GM21423 (cell line): Measurements from ENCODE around the gene GNAZ.

Experiments
- ATAC-seq: cut with Tn5 transposase; IDR thresholded peaks from one replicate; pipeline ENCODE4 v1.9.1; 2021; ENCODE audit warnings: mild to moderate bottlenecking, moderate library complexity; ENCODE audit not compliant: unreplicated experiment

GNAZ gene

GRCh38 chr22:23105919-23106318 lies 35.6 kb downstream of the GNAZ start:
- ATAC-seq, result no peak

GRCh38 chr22:23106344-23106743 lies 36.0 kb downstream of the GNAZ start:
- ATAC-seq, result no peak

GRCh38 chr22:23106906-23107367 lies 36.6 kb downstream of the GNAZ start:
- no peak for ATAC-seq

GRCh38 chr22:23107487-23108248 lies 37.3 kb downstream of the GNAZ start:
- ATAC-seq, result no peak

GRCh38 chr22:23108249-23109078 lies 38.1 kb downstream of the GNAZ start:
- no peak for ATAC-seq

GRCh38 chr22:23109079-23109347 lies 38.7 kb downstream of the GNAZ start:
- ATAC-seq, result no peak

- ATAC-seq, result no peak
These were observed 39.2 kb downstream of the GNAZ start for GRCh38 chr22:23109441-23109978.

- no peak for ATAC-seq
These were observed 40.0 kb downstream of the GNAZ start for GRCh38 chr22:23110190-23110921.

GRCh38 chr22:23110922-23111527 lies 40.7 kb downstream of the GNAZ start:
- ATAC-seq, result no peak

- ATAC-seq, result no peak
These were observed 42.2 kb downstream of the GNAZ start for GRCh38 chr22:23112472-23113012.

GRCh38 chr22:23113067-23113846 lies 42.9 kb downstream of the GNAZ start:
- ATAC-seq, result no peak

GRCh38 chr22:23113847-23114720 lies 43.8 kb downstream of the GNAZ start:
- ATAC-seq, result no peak

- ATAC-seq, result no peak
These were observed 44.4 kb downstream of the GNAZ start for GRCh38 chr22:23114721-23115020.

GRCh38 chr22:23115369-23115768 lies 45.0 kb downstream of the GNAZ start:
- no peak for ATAC-seq

- ATAC-seq, result no peak
These were observed 45.6 kb downstream of the GNAZ start for GRCh38 chr22:23115825-23116494.

- ATAC-seq, result no peak
These were observed 46.4 kb downstream of the GNAZ start for GRCh38 chr22:23116506-23117263.

GRCh38 chr22:23117275-23117674 lies 47.0 kb downstream of the GNAZ start:
- ATAC-seq, result no peak
